Fibroblast of skin of scalp (primary cell): ENCODE results near the gene HNRNPC.
"Not testable (repeated sequence)": the region's sequence is repeated elsewhere in the genome, so short reads cannot be mapped to it uniquely, and the experiment has no call there.

ENCODE experiments used
- DNase-seq: peaks from one replicate; pipeline ENCODE4 v3.0.0-alpha.2; 2013

Gene HNRNPC

DNA sequence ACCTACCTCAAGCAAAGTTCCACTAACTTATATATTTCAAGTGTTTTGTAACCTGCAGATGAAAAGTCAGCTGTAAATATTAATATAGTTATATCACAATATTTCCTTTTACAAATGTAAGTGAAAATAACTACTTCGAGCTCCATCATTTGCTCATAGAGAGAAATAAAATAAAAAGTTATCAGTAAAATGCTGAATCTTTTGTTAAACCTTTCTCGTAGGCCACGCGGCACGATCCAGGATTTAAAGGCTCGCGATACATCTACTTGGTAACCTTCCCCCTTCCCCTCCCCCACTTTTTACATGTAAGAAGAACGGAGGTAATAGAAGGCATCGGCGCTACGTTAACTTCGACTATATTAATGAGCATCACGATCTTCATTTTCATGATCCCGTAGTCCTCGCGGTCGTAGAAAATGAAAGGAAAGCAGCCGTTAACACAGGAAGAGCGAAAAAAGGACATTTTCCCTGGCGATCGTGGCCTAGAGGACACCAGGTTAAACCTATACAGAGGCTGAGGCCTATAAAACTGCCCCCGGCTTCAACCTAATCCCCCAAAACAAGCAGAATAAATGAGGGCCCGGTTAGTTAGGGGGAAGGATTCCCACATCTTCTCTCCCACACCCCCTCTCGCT, 508 bp downstream of the HNRNPC start:
- DNase-seq: peak; percentile 63

GRCh38 chr14:21267886-21268616, 1.2 kb downstream of the HNRNPC start:
- no peak for DNase-seq

- no peak for DNase-seq
Measured at GRCh38 chr14:21267431-21267845, 1.8 kb downstream of the HNRNPC start.

DNA sequence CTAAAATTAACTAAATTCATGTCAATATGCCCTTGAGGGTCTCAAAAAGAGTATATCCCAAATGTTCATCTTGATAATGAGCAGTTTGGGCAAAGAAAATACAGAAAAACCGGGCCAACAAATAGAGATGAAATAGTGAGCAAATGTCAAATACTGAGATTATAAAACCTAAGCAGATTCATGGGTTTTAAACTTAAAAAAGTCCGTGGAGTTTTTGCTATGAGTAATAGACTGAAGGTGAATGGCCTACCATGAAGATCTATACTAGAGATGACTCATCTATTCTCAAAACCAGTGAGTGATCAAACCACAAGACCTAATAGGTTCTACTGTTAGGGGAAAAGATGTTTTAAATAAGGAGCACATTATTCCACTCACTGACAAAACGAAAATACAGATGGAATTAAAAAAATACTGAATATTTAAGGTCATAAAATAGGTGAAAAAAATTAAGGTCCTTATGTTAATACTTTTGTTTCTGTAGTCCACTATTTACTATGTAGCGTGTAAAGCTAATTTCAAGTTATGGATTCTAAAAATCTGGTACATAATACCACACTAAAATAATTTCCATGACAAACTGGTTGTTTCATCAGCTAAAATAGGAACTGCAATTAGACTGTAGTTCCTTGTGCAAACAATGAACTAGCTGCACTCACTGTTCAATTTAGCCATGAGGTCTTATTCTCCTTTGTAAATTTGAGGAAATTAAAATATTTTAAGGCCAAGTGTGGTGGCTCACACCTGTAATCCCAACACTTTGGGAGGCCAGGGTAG, 5.0 kb downstream of the HNRNPC start:
- DNase-seq: peak; percentile 72

DNA sequence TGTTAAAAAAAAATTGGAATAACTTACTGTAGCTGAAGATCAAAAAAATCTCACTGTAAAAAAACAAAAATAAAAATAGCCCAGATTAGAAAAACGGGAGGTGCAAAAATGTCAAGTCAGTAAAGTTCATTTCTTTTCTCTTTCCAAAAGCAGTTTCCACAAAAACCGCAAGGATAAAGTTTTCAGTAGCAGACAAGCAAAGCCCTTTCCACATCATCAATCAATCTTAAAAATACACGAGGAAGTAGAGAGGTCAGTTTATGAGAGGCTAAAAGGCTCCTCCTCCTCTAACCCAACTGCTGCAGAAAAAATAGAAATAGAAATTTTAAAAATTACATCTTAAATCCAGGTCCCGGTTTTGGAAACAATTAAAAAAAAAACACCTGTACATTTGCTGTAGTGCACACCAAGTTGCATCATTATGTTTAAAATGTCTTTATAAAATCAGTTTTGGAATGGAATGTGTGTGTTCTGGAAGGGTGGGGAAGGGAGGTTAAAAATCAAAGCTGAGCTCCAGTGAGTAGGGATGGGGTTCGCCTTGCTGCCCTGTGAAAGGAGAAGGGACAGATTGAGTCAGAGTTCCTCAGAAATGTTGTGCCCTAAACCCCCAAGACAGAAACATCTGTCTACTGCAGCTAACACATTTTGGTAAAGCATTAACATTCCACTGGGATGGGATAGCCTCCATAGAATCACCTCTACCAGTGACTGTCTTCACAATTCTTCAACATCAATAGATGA, 5.8 kb downstream of the HNRNPC start:
- DNase-seq: no peak

GRCh38 chr14:21262410-21262809, 6.8 kb downstream of the HNRNPC start:
- DNase-seq: no peak

- DNase-seq: no peak
Measured at GRCh38 chr14:21261824-21262223, 7.4 kb downstream of the HNRNPC start.

GRCh38 chr14:21258889-21259787, 10.1 kb downstream of the HNRNPC start:
- DNase-seq: no peak

GRCh38 chr14:21258005-21258888, 11.0 kb downstream of the HNRNPC start:
- DNase-seq: no peak

DNA sequence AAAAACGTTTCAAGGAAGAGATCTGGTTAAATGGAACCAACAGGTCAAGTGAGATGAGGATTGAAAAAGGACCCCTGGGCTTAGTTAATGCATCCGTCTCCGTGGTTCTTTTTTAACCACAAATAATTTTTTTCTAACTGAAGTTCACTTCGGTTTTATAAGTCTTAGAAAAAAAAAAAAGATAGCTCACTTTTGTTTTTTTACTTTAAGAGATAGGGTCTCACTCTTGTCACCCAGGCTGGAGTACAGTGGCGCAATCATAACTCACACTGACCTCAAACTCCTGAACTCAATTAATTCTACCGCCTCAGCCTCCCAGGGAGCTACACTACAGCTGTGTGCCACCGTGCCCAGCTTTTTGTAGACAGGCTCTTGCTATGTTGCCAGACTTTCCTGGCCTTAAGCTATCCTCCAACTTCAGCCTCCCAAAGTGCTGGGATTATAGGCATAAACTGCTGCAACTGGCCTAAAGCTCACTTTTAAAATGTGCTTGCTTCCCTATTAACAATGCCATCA, 11.8 kb downstream of the HNRNPC start:
- DNase-seq: peak; percentile 27

GRCh38 chr14:21256539-21257393, 12.5 kb downstream of the HNRNPC start:
- DNase-seq: no peak

- not testable (repeated sequence) for DNase-seq
Measured at GRCh38 chr14:21256102-21256447, 13.2 kb downstream of the HNRNPC start.

DNA sequence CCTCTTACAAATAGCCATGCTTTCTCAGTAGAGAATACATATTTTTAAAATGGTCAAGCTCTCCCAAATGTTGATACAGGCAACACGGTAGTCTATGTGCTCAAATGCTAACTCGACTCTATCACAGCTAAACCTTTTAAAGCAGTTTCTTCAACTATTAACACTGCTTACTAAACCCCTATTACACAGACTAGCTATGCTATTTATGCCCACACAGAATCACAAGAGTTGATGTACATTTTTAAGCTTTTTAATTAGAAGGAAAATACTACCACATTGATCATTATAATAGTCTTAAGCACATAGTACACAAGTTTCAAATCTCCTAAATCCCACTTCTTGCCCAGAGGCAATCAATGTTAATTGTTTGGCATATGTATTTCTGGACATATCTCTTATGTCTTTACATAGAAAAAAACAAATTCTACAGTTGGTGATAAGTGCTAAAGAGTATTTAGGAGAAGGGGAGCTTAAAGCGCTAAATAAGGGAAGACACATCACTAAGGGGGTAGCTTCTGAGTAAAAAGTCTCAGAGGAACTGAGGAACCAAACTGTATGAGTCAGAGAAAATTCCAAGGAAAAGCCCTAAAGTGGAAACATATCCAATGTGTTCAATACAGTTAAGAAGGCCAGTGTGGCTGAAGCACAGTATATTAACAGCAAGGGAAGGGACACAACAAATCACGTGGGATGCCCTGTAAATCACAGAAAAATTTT, 13.7 kb downstream of the HNRNPC start:
- peak; percentile 75 for DNase-seq

- no peak for DNase-seq
Measured at GRCh38 chr14:21252149-21252548, 17.1 kb downstream of the HNRNPC start.

DNA sequence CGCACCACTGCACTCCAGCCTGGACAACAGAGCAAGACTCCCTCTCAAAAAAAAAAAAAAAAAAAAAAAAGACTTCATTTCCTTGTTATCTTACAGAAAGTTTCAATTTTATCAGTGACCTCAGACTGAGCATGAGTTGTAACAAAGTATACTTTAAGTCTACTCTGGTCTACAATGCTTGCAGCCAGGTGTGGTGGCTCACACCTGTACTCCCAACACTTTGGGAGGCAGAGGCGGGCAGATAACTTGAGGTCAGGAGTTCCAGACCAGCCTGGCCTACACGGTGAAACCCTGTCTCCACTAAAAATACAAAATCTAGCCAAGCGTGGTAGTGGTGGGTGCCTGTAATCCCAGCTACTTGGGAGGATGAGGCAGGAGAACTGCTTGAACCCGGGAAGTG, 18.0 kb downstream of the HNRNPC start:
- no peak for DNase-seq

DNA sequence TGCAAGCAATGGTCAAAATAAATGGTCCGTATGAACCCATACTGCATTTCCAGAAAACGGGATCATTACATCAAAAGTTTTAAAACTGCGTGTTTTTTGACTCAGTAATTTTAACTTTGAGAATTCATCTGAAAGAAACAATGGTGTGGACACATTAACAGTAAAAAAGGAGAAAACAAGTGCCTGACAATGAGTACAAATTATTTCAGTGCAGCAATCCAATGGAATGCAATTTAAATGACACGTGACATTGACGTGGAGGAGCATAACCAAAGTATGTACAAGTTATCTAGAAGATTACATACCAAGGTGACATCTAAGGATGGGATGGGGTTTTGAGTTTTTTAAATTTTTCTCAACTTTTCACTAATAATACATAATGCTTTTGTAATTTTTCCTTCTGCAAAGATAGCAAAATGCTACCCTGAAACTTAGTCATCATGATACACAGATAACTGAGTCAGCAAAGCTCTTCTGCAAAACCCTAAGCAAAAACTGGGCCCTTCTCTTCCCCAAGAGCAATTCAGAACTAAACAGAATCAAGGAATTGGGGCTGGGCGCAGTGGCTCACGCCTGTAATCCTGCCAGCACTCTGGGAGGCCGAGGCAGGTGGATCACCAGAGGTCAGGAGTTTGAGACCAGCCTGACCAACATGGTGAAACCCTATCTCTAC, 20.4 kb downstream of the HNRNPC start:
- no peak for DNase-seq

GRCh38 chr14:21248338-21248737, 20.9 kb downstream of the HNRNPC start:
- DNase-seq: no peak

DNA sequence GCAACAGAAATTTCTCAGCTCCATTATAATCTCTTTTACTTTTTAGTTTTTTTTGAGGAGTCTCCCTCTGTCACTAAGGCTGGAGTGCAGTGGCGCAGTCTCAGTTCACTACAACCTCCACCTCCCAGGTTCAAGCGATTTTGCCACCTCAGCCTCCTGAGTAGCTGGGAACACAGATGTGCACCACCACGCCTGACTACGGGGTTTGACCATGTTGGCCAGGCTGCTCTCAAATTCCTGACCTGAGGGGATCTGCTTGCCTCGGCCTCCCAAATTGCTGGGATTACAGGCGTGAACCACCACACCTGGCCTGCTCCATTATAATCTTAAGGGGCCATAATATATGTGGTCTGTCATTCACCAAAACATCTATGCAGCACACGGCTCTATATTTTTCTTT, 23.4 kb downstream of the HNRNPC start:
- DNase-seq: no peak
